ENCODE measurements around the gene SUMO4. TPM values are rescaled to one million over a fixed set of nuclear protein-coding genes. Genes with fewer than 3 reads are reported as not detected.

The SUMO4 gene
- 0.76 and 1.2 TPM in 2 replicates for total RNA-seq

GRCh38 chr6:149400050-149400449 lies at the start of gene SUMO4:
Gene SUMO4 (plus strand): TSS chr6:149400262. CDS start chr6:149400392, 130 bp downstream.

Other genes starting within 250 kb of the SUMO4 start
- gene TAB2, start 82.5 kb upstream of the SUMO4 start, total RNA-seq = 13.9 and 16.5 TPM in 2 replicates
- under 0.01 TPM in 1 of 2 replicates, not detected in the other for gene ZC3H12D, start 84.8 kb downstream of the SUMO4 start, total RNA-seq
- 21.9 and 30.2 TPM in 2 replicates for gene PPIL4, start 145.8 kb downstream of the SUMO4 start, total RNA-seq
- gene GINM1, start 166.1 kb downstream of the SUMO4 start, total RNA-seq = 50.7 and 51.0 TPM in 2 replicates
- 19.0 and 21.1 TPM in 2 replicates for gene KATNA1, start 248.5 kb downstream of the SUMO4 start, total RNA-seq